K562 (cell line): ENCODE results near the gene PLA2G15. TPM values are rescaled to one million over a fixed set of nuclear protein-coding genes. Genes with fewer than 3 reads are reported as not detected.

Experiments used
- BCL6 ChIP-seq: fragments of 250-450 bp; sonication (Bioruptor Pico); IDR thresholded peaks from 2 replicates; pipeline ENCODE4 v1.4.0; 2020
- BRF1 ChIP-seq: IDR thresholded peaks from 3 replicates; pipeline ENCODE4 v1.6.1; 2011; ENCODE audit warnings: borderline replicate concordance, mild to moderate bottlenecking; ENCODE audit not compliant: insufficient read length; ENCODE audit errors: extremely low read depth
- ELF1 ChIP-seq: fragments of 200-800 bp; sonication (Bioruptor generic); IDR thresholded peaks from 2 replicates; pipeline ENCODE4 v1.6.1; 2016; ENCODE audit warnings: missing genetic modification characterization, missing compliant biosample characterization
- HOXB6 ChIP-seq: fragments of 250-450 bp; sonication (Bioruptor Pico); IDR thresholded peaks from 2 replicates; pipeline ENCODE4 v1.5.1; 2022; ENCODE audit warnings: mild to moderate bottlenecking, borderline replicate concordance
- LARP7 ChIP-seq: fragments of 450-650 bp; IDR thresholded peaks from 2 replicates; pipeline ENCODE4 v1.6.1; 2016
- MAFK ChIP-seq: IDR thresholded peaks from 2 replicates; pipeline ENCODE4 v1.6.1; 2011; ENCODE audit warnings: low read length, improper control_type of control experiment
- MXI1 ChIP-seq: IDR thresholded peaks from 2 replicates; pipeline ENCODE4 v1.6.1; 2011; ENCODE audit warnings: low read depth, mild to moderate bottlenecking, improper control_type of control experiment, low read length
- NBN ChIP-seq: fragments of 450-650 bp; IDR thresholded peaks from 2 replicates; pipeline ENCODE4 v1.6.1; 2016; ENCODE audit warnings: low read depth, mild to moderate bottlenecking
- OTX1 ChIP-seq: fragments of 450-650 bp; formaldehyde crosslinking; IDR thresholded peaks from 2 replicates; pipeline ENCODE4 v1.4.0; 2022; ENCODE audit warnings: mild to moderate bottlenecking
- PHTF2 ChIP-seq: fragments of 250-450 bp; sonication (Bioruptor Pico); IDR thresholded peaks from 2 replicates; pipeline ENCODE4 v1.5.0; 2021; ENCODE audit warnings: mild to moderate bottlenecking
- SRSF1 ChIP-seq: fragments of 200-400 bp; formaldehyde crosslinking; IDR thresholded peaks from 2 replicates; pipeline ENCODE4 v1.6.1; 2017; ENCODE audit warnings: mild to moderate bottlenecking, low read depth, low read length, moderate library complexity
- SRSF7 ChIP-seq: fragments of 200-400 bp; formaldehyde crosslinking; optimal IDR thresholded peaks from 2 replicates; pipeline ENCODE3; 2017; ENCODE audit warnings: mild to moderate bottlenecking, low read depth, low read length
- TAF9B ChIP-seq: fragments of 450-650 bp; IDR thresholded peaks from 2 replicates; pipeline ENCODE4 v1.6.1; 2018; ENCODE audit warnings: mild to moderate bottlenecking; ENCODE audit not compliant: partially characterized antibody
- TCF7 ChIP-seq: sonication (generic); IDR thresholded peaks from 2 replicates; pipeline ENCODE4 v1.6.1; 2016; ENCODE audit warnings: antibody characterized with exemption, borderline replicate concordance
- TEAD4 ChIP-seq, 2 experiments: sonication (generic) in 1 of 2; formaldehyde crosslinking in 1 of 2; IDR thresholded peaks; 2 replicates each; pipeline versions ENCODE4 v1.6.1 to v1.8.0; 2012 to 2022; ENCODE audit warnings: borderline replicate concordance in 1 of 2, inconsistent platforms in 1 of 2, low read length in 1 of 2, mild to moderate bottlenecking in 1 of 2, missing genetic modification reagents in 1 of 2
- ZNF121 ChIP-seq: sonication (generic); formaldehyde crosslinking; conservative IDR thresholded peaks from 2 replicates; pipeline ENCODE4 v1.8.0; 2022; ENCODE audit warnings: missing genetic modification reagents
- ZNF280A ChIP-seq: fragments of 450-650 bp; IDR thresholded peaks from 2 replicates; pipeline ENCODE4 v1.6.1; 2018; ENCODE audit warnings: mild to moderate bottlenecking, low read depth; ENCODE audit not compliant: partially characterized antibody
- ZNF431 ChIP-seq: sonication (generic); formaldehyde crosslinking; IDR thresholded peaks from 2 replicates; pipeline ENCODE4 v1.8.0; 2022; ENCODE audit warnings: mild to moderate bottlenecking, missing genetic modification reagents
- polyA plus RNA-seq, 8 experiments: library from polyadenylated mRNA; depleted of rRNA in 4 of 8; stranded (reverse) in 5 of 8; unstranded in 3 of 8; fragments of >200 nt; fragmentation: Nextera tagmentation in 2 of 8; fragmentation: Illumina TruSeq in 1 of 8; extraction: Ambion mirVana in 2 of 8; extraction: Trizol in 1 of 8; gene quantifications; 2 replicates each; pipeline versions ENCODE4 v1.2.1 to v1.2.3, GENCODE V29; 2011 to 2014; ENCODE audit warnings: inconsistent platforms in 1 of 8, missing spikeins in 1 of 8
- total RNA-seq, 7 experiments: library from RNA; depleted of rRNA in 6 of 7; stranded (reverse); fragments of >200 nt in 6 of 7; fragmentation: Illumina TruSeq in 2 of 7; extraction: Trizol in 2 of 7; gene quantifications; 2 replicates each; pipeline versions ENCODE4 v1.2.1 to v1.2.3, GENCODE V29; 2011 to 2021; ENCODE audit warnings: low replicate concordance in 1 of 7
- TF ChIP-seq, protein P1 (sequence below): fragments of 450-650 bp; IDR thresholded peaks from 2 replicates; pipeline ENCODE4 v1.6.1; 2016
- TF ChIP-seq, protein P2 (sequence below): fragments of 450-650 bp; formaldehyde crosslinking; IDR thresholded peaks from 2 replicates; pipeline ENCODE4 v1.4.0; 2022; ENCODE audit warnings: mild to moderate bottlenecking, moderate library complexity
- TF ChIP-seq, protein P3 (sequence below): fragments of 450-650 bp; formaldehyde crosslinking; IDR thresholded peaks from 2 replicates; pipeline ENCODE4 v1.4.0; 2020; ENCODE audit warnings: mild to moderate bottlenecking, mixed read lengths
- TF ChIP-seq, protein P4 (sequence below): fragments of 450-650 bp; IDR thresholded peaks from 2 replicates; pipeline ENCODE4 v1.7.0; 2016; ENCODE audit warnings: borderline replicate concordance

Gene PLA2G15
- total and polyA plus RNA-seq, 9 of the 15 experiments (the other 6 are each of a cell fraction or from before 2014, with no cell fraction given): 0.42 to 8.6 (median 4.8) TPM

GRCh38 chr16:68289621-68290329, 44.6 kb downstream of the PLA2G15 start (continued):
- TF ChIP-seq, protein P1, sequence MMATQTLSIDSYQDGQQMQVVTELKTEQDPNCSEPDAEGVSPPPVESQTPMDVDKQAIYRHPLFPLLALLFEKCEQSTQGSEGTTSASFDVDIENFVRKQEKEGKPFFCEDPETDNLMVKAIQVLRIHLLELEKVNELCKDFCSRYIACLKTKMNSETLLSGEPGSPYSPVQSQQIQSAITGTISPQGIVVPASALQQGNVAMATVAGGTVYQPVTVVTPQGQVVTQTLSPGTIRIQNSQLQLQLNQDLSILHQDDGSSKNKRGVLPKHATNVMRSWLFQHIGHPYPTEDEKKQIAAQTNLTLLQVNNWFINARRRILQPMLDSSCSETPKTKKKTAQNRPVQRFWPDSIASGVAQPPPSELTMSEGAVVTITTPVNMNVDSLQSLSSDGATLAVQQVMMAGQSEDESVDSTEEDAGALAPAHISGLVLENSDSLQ: peak; percentile 88
- TF ChIP-seq TAF9B: no peak
- TF ChIP-seq OTX1 (CRISPR knock-in tag): no peak
- no peak for TF ChIP-seq MAFK
- no peak for TF ChIP-seq ELF1 (tag)
- no peak for TF ChIP-seq MXI1
- TF ChIP-seq NBN: no peak
- no peak for TF ChIP-seq SRSF1
- no peak for TF ChIP-seq TCF7
- no peak for TF ChIP-seq ZNF121 (CRISPR knock-in tag)
- no peak for TF ChIP-seq PHTF2
- TF ChIP-seq BRF1: no peak
- TF ChIP-seq, protein P2, sequence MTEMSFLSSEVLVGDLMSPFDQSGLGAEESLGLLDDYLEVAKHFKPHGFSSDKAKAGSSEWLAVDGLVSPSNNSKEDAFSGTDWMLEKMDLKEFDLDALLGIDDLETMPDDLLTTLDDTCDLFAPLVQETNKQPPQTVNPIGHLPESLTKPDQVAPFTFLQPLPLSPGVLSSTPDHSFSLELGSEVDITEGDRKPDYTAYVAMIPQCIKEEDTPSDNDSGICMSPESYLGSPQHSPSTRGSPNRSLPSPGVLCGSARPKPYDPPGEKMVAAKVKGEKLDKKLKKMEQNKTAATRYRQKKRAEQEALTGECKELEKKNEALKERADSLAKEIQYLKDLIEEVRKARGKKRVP (CRISPR knock-in tag): no peak
- TF ChIP-seq SRSF7: no peak
- 0 out of 2 replicates have a peak, but pooled peaks have one; percentile 63 for TF ChIP-seq LARP7
- no peak for TF ChIP-seq ZNF431 (CRISPR knock-in tag)
- TF ChIP-seq, protein P3, sequence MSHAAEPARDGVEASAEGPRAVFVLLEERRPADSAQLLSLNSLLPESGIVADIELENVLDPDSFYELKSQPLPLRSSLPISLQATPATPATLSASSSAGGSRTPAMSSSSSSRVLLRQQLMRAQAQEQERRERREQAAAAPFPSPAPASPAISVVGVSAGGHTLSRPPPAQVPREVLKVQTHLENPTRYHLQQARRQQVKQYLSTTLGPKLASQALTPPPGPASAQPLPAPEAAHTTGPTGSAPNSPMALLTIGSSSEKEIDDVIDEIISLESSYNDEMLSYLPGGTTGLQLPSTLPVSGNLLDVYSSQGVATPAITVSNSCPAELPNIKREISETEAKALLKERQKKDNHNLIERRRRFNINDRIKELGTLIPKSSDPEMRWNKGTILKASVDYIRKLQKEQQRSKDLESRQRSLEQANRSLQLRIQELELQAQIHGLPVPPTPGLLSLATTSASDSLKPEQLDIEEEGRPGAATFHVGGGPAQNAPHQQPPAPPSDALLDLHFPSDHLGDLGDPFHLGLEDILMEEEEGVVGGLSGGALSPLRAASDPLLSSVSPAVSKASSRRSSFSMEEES (CRISPR knock-in tag): no peak
- TF ChIP-seq ZNF280A: peak; percentile 37
- no peak; the same call in 1 of the 2 replicates for TF ChIP-seq TEAD4 (IDR thresholded peaks at IDR 0.05; ENCODE audit: low read length)
- no peak for TF ChIP-seq TEAD4 (CRISPR knock-in tag; IDR thresholded peaks at IDR 0.05; ENCODE audit: borderline replicate concordance)
- no peak for TF ChIP-seq HOXB6 (CRISPR knock-in tag)
- no peak for TF ChIP-seq BCL6 (CRISPR knock-in tag)
- TF ChIP-seq, protein P4, sequence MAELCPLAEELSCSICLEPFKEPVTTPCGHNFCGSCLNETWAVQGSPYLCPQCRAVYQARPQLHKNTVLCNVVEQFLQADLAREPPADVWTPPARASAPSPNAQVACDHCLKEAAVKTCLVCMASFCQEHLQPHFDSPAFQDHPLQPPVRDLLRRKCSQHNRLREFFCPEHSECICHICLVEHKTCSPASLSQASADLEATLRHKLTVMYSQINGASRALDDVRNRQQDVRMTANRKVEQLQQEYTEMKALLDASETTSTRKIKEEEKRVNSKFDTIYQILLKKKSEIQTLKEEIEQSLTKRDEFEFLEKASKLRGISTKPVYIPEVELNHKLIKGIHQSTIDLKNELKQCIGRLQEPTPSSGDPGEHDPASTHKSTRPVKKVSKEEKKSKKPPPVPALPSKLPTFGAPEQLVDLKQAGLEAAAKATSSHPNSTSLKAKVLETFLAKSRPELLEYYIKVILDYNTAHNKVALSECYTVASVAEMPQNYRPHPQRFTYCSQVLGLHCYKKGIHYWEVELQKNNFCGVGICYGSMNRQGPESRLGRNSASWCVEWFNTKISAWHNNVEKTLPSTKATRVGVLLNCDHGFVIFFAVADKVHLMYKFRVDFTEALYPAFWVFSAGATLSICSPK: no peak
